CD14-positive monocyte (primary cell): ENCODE results near the gene ZRANB3. TPM values are rescaled to one million over a fixed set of nuclear protein-coding genes. Genes with fewer than 3 reads are reported as not detected.
"Not testable (repeated sequence)": the region's sequence is repeated elsewhere in the genome, so short reads cannot be mapped to it uniquely, and the experiment has no call there.

Experiments used
- DNase-seq, 3 donors: peaks; one replicate each; pipeline ENCODE4 v3.0.0-alpha.2; 2011 to 2022
- H2AFZ ChIP-seq: 2 replicates; pipeline ENCODE4 v1.6.0; 2012; ENCODE audit warnings: mild to moderate bottlenecking, low read depth, low read length, inconsistent platforms; ENCODE audit not compliant: insufficient read depth, poor library complexity, severe bottlenecking
- H3K27ac ChIP-seq, 2 donors: 1 replicate in 1 of 2; 2 replicates in 1 of 2; pipeline ENCODE4 v1.5.1; 2012 to 2013; ENCODE audit warnings: low read length in 2 of 2, control low read depth in 1 of 2, inconsistent platforms in 1 of 2, low read depth in 1 of 2, mild to moderate bottlenecking in 1 of 2
- H3K27me3 ChIP-seq, 2 donors: one replicate each; pipeline versions ENCODE4 v1.6.0 to v1.6.1; 2011 to 2013; ENCODE audit warnings: low read length in 2 of 2; ENCODE audit not compliant: control insufficient read depth in 2 of 2, insufficient read depth in 2 of 2
- H3K36me3 ChIP-seq, 2 donors: replicated peaks in 1 of 2; 1 replicate in 1 of 2; 2 replicates in 1 of 2; pipeline versions ENCODE4 v1.5.1 to v1.6.1; 2012 to 2013; ENCODE audit warnings: low read length in 2 of 2, control low read depth in 1 of 2, inconsistent platforms in 1 of 2, mild to moderate bottlenecking in 1 of 2; ENCODE audit not compliant: insufficient read depth in 2 of 2, control insufficient read depth in 1 of 2
- H3K4me1 ChIP-seq, 2 donors: 1 replicate in 1 of 2; 2 replicates in 1 of 2; pipeline versions ENCODE4 v1.5.1 to v1.6.1; 2012 to 2013; ENCODE audit warnings: low read length in 2 of 2, control low read depth in 1 of 2, inconsistent platforms in 1 of 2, mild to moderate bottlenecking in 1 of 2, moderate library complexity in 1 of 2; ENCODE audit not compliant: insufficient read depth in 2 of 2, control insufficient read depth in 1 of 2
- H3K4me2 ChIP-seq: replicated peaks from 2 replicates; pipeline ENCODE3; 2012; ENCODE audit warnings: low read length, moderate library complexity, mild to moderate bottlenecking; ENCODE audit not compliant: poor library complexity, severe bottlenecking; ENCODE audit errors: extremely low read depth
- H3K4me3 ChIP-seq, 3 experiments: fragments of 200-600 bp in 1 of 3; sonication (generic) in 1 of 3; replicated peaks in 1 of 3; 1 replicate in 2 of 3; 2 replicates in 1 of 3; pipeline ENCODE4 v1.5.1; 2011 to 2013; ENCODE audit warnings: low read length in 3 of 3, mild to moderate bottlenecking in 3 of 3, control low read depth in 2 of 3, low read depth in 2 of 3, inconsistent platforms in 1 of 3, moderate library complexity in 1 of 3
- H3K79me2 ChIP-seq: 2 replicates; pipeline ENCODE4 v1.6.0; 2012; ENCODE audit warnings: mild to moderate bottlenecking, control low read depth, inconsistent platforms, low read length, moderate library complexity; ENCODE audit not compliant: insufficient read depth
- H3K9ac ChIP-seq: 2 replicates; pipeline ENCODE4 v1.6.0; 2017; ENCODE audit warnings: low read length, mild to moderate bottlenecking; ENCODE audit not compliant: insufficient read depth, poor library complexity, severe bottlenecking
- H3K9me3 ChIP-seq, 2 donors: replicated peaks in 1 of 2; 1 replicate in 1 of 2; 2 replicates in 1 of 2; pipeline versions ENCODE4 v1.5.1 to v1.6.1; 2012 to 2013; ENCODE audit warnings: low read length in 2 of 2, control low read depth in 1 of 2; ENCODE audit not compliant: control insufficient read depth in 1 of 2, insufficient read depth in 1 of 2
- H4K20me1 ChIP-seq: 2 replicates; pipeline ENCODE4 v1.6.0; 2012; ENCODE audit warnings: mild to moderate bottlenecking, low read length, control low read depth, moderate library complexity; ENCODE audit not compliant: insufficient read depth
- H3K27ac Mint-ChIP-seq, 7 donors: one replicate each; pipeline ENCODE4 v1.8.0; 2020; ENCODE audit warnings: mild to moderate bottlenecking in 7 of 7, mixed read lengths in 7 of 7, moderate library complexity in 6 of 7, inconsistent platforms in 2 of 7
- H3K27me3 Mint-ChIP-seq, 3 donors: one replicate each; pipeline ENCODE4 v1.8.0; 2021 to 2022; ENCODE audit warnings: low read depth in 3 of 3, mild to moderate bottlenecking in 3 of 3, mixed read lengths in 3 of 3, moderate library complexity in 3 of 3, inconsistent platforms in 1 of 3
- H3K36me3 Mint-ChIP-seq, 2 donors: one replicate each; pipeline ENCODE4 v1.8.0; 2020; ENCODE audit warnings: mixed read lengths in 2 of 2, inconsistent platforms in 1 of 2, mild to moderate bottlenecking in 1 of 2
- H3K4me1 Mint-ChIP-seq: one replicate; pipeline ENCODE4 v1.8.0; 2020; ENCODE audit warnings: mild to moderate bottlenecking, mixed read lengths
- H3K4me3 Mint-ChIP-seq, 2 donors: one replicate each; pipeline ENCODE4 v1.8.0; 2020; ENCODE audit warnings: mild to moderate bottlenecking in 2 of 2, mixed read lengths in 2 of 2, moderate library complexity in 1 of 2
- H3K9me3 Mint-ChIP-seq, 7 donors: one replicate each; pipeline ENCODE4 v1.8.0; 2020 to 2022; ENCODE audit warnings: mixed read lengths in 7 of 7, mild to moderate bottlenecking in 6 of 7, moderate library complexity in 6 of 7, inconsistent platforms in 2 of 7
- WGBS: methylation state at CpG from one replicate; pipeline ENCODE4 v1.1.5; 2013; ENCODE audit warnings: missing lambda C conversion rate; ENCODE audit not compliant: insufficient coverage; 5-methylcytosine and 5-hydroxymethylcytosine counted together
- intact Hi-C, 2 donors: fragments of 100-400 bp; cut with micrococcal nuclease; formaldehyde crosslinking; loops; one replicate each; pipeline versions ENCODE4 v1.15.0 to v1.15.1; 2023
- polyA plus RNA-seq, 3 donors: library from polyadenylated mRNA; depleted of rRNA in 1 of 3; unstranded in 2 of 3; stranded (reverse) in 1 of 3; fragments of 300-500 nt in 2 of 3; fragments of >200 nt in 1 of 3; fragmentation: Illumina TruSeq in 2 of 3; gene quantifications; 1 replicate in 2 of 3; 2 replicates in 1 of 3; pipeline ENCODE4 v1.2.3, GENCODE V29; 2012 to 2021
- TF ChIP-seq, protein P1 (sequence below): fragments of 200-600 bp; IDR thresholded peaks from one replicate; pipeline ENCODE4 v1.8.0; 2022; ENCODE audit warnings: antibody characterized with exemption, mild to moderate bottlenecking

ZRANB3 gene
- polyA plus RNA-seq, 3 donors: 0.47 to 3.5 (median 0.64) TPM

DNA sequence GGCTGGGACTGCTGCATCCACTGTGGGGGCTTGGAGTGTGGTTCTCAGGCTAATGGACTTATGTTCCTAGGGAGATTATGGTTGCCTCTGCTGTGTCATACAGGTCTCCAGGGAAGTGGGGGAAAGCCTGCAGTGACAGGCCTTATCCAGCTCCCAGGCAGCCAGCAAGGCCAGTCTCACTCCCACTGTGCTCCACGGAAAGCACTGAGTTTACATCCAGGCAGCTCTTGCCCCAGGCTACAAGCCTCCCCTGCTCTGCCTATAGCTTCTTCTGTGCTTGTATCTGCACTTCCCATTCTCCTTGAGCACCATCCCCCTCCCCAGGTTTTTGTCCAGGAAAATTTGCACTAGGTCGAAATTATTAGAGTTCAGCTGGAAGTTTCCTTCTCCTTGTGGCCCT lies 231.9 kb downstream of the ZRANB3 start:
- TF ChIP-seq, protein P1, sequence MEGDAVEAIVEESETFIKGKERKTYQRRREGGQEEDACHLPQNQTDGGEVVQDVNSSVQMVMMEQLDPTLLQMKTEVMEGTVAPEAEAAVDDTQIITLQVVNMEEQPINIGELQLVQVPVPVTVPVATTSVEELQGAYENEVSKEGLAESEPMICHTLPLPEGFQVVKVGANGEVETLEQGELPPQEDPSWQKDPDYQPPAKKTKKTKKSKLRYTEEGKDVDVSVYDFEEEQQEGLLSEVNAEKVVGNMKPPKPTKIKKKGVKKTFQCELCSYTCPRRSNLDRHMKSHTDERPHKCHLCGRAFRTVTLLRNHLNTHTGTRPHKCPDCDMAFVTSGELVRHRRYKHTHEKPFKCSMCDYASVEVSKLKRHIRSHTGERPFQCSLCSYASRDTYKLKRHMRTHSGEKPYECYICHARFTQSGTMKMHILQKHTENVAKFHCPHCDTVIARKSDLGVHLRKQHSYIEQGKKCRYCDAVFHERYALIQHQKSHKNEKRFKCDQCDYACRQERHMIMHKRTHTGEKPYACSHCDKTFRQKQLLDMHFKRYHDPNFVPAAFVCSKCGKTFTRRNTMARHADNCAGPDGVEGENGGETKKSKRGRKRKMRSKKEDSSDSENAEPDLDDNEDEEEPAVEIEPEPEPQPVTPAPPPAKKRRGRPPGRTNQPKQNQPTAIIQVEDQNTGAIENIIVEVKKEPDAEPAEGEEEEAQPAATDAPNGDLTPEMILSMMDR: no peak
- peaks cover 0 to 3% of the 10 kb centered on the region in 2 donors for H3K4me1 ChIP-seq

DNA sequence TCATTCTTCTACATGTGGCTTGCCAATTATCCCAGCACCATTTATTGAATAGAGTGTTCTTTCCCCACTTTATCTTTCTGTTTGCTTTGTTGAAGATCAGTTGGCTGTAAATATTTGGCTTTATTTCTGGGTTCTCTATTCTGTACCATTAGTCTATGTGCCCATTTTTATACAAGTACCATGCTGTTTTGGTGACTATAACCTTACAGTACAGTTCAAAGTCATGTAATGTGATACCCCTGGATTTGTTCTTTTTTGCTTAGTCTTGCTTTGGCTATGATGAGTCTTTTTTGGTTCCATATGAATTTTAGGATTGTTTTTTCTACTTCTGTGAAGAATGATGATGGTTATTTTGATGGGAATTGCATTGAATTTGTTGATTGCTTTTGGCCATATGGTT lies 243.9 kb downstream of the ZRANB3 start:
- H3K79me2 ChIP-seq, H3K4me3 ChIP-seq, DNase-seq, H3K27me3 Mint-ChIP-seq, H3K36me3 Mint-ChIP-seq, H4K20me1 ChIP-seq, H3K4me2 ChIP-seq, H3K27me3 ChIP-seq, H2AFZ ChIP-seq, H3K9ac ChIP-seq, H3K27ac Mint-ChIP-seq, H3K27ac ChIP-seq, H3K4me1 Mint-ChIP-seq, H3K36me3 ChIP-seq, H3K4me1 ChIP-seq, H3K4me3 Mint-ChIP-seq, intact Hi-C loops: not testable (repeated sequence)
- H3K9me3 ChIP-seq: peaks cover 6 to 16% of the 10 kb centered on the region in 2 donors
- peaks cover 13 to 37% (median 23%) of the 10 kb centered on the region in 7 donors for H3K9me3 Mint-ChIP-seq

More for the DNA sequence above, 231.9 kb downstream of the ZRANB3 start:
- H3K79me2 ChIP-seq: no peaks in the 10 kb centered on the region
- H3K36me3 ChIP-seq: no peaks in the 10 kb centered on the region
- no peak overlapping the region for H3K4me2 ChIP-seq
- no peak overlapping the region for H3K27ac ChIP-seq
- Mint-ChIP-seq H3K27ac (no peak overlapping the region), H3K9me3 (peaks cover 17 to 36% (median 31%) of the 10 kb centered on the region in 7 donors), H3K27me3 (no peaks in the 10 kb centered on the region), H3K36me3 (peaks cover 6 to 17% of the 10 kb centered on the region in 2 donors), H3K4me1 (peaks cover 17% of the 10 kb centered on the region), H3K4me3 (no peak overlapping the region)
- H3K4me3 ChIP-seq: no peak overlapping the region
- intact Hi-C loops: no loop called here
- no peak overlapping the region for H2AFZ ChIP-seq
- H3K27me3 ChIP-seq: no peaks in the 10 kb centered on the region
- 75% methylated on average over 1 of the region's 2 CpGs for WGBS
- H3K9me3 ChIP-seq: peaks cover 0 to 17% of the 10 kb centered on the region in 2 donors
- H3K9ac ChIP-seq: no peak overlapping the region
- H4K20me1 ChIP-seq: no peaks in the 10 kb centered on the region
- no peak for DNase-seq
